Ishikawa (cell line): Measurements from ENCODE around the gene HIF1AN.

Experiments used
- CEBPB ChIP-seq: IDR thresholded peaks from 2 replicates; pipeline ENCODE4 v1.6.1; 2012
- CREB1 ChIP-seq: IDR thresholded peaks from 2 replicates; pipeline ENCODE4 v1.6.1; 2012; ENCODE audit warnings: low read depth
- EGR1 ChIP-seq: IDR thresholded peaks from 2 replicates; pipeline ENCODE4 v1.6.1; 2012
- EP300 ChIP-seq: IDR thresholded peaks from 2 replicates; pipeline ENCODE4 v1.6.1; 2012; ENCODE audit warnings: borderline replicate concordance
- FOXM1 ChIP-seq: IDR thresholded peaks from 2 replicates; pipeline ENCODE4 v1.6.1; 2012; ENCODE audit warnings: low read depth, borderline replicate concordance
- NFIC ChIP-seq: IDR thresholded peaks from 2 replicates; pipeline ENCODE4 v1.6.1; 2012
- RAD21 ChIP-seq: IDR thresholded peaks from 2 replicates; pipeline ENCODE4 v1.6.1; 2012; ENCODE audit warnings: low read depth
- TAF1 ChIP-seq: IDR thresholded peaks from 2 replicates; pipeline ENCODE4 v1.6.1; 2012; ENCODE audit warnings: low read depth, mild to moderate bottlenecking
- TCF12 ChIP-seq: IDR thresholded peaks from 2 replicates; pipeline ENCODE4 v1.6.1; 2012; ENCODE audit warnings: low read depth
- TEAD4 ChIP-seq: IDR thresholded peaks from 2 replicates; pipeline ENCODE4 v1.6.1; 2012
- USF1 ChIP-seq: IDR thresholded peaks from 2 replicates; pipeline ENCODE4 v1.6.1; 2012
- YY1 ChIP-seq: IDR thresholded peaks from 2 replicates; pipeline ENCODE4 v1.6.1; 2012; ENCODE audit warnings: low read depth
- ZBTB7A ChIP-seq: IDR thresholded peaks from 2 replicates; pipeline ENCODE4 v1.6.1; 2012; ENCODE audit warnings: low read depth
- TF ChIP-seq, protein P1 (sequence below): IDR thresholded peaks from 2 replicates; pipeline ENCODE4 v1.6.1; 2012
- TF ChIP-seq, protein P2 (sequence below): IDR thresholded peaks from 2 replicates; pipeline ENCODE4 v1.6.1; 2012; ENCODE audit warnings: low read depth, mild to moderate bottlenecking

HIF1AN gene

GRCh38 chr10:100567249-100567648 is 31.5 kb downstream of the HIF1AN start:
- no peak for TF ChIP-seq CREB1
- no peak for TF ChIP-seq RAD21
- TF ChIP-seq TAF1, result no peak
- TF ChIP-seq, protein P1, sequence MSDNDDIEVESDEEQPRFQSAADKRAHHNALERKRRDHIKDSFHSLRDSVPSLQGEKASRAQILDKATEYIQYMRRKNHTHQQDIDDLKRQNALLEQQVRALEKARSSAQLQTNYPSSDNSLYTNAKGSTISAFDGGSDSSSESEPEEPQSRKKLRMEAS, result no peak
- no peak for TF ChIP-seq ZBTB7A
- no peak for TF ChIP-seq CEBPB
- TF ChIP-seq USF1, result no peak
- no peak for TF ChIP-seq FOXM1
- TF ChIP-seq EGR1, result no peak
- TF ChIP-seq TCF12, result no peak
- no peak for TF ChIP-seq EP300
- TF ChIP-seq, protein P2, sequence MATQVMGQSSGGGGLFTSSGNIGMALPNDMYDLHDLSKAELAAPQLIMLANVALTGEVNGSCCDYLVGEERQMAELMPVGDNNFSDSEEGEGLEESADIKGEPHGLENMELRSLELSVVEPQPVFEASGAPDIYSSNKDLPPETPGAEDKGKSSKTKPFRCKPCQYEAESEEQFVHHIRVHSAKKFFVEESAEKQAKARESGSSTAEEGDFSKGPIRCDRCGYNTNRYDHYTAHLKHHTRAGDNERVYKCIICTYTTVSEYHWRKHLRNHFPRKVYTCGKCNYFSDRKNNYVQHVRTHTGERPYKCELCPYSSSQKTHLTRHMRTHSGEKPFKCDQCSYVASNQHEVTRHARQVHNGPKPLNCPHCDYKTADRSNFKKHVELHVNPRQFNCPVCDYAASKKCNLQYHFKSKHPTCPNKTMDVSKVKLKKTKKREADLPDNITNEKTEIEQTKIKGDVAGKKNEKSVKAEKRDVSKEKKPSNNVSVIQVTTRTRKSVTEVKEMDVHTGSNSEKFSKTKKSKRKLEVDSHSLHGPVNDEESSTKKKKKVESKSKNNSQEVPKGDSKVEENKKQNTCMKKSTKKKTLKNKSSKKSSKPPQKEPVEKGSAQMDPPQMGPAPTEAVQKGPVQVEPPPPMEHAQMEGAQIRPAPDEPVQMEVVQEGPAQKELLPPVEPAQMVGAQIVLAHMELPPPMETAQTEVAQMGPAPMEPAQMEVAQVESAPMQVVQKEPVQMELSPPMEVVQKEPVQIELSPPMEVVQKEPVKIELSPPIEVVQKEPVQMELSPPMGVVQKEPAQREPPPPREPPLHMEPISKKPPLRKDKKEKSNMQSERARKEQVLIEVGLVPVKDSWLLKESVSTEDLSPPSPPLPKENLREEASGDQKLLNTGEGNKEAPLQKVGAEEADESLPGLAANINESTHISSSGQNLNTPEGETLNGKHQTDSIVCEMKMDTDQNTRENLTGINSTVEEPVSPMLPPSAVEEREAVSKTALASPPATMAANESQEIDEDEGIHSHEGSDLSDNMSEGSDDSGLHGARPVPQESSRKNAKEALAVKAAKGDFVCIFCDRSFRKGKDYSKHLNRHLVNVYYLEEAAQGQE, result no peak
- no peak for TF ChIP-seq NFIC
- TF ChIP-seq TEAD4, result no peak
- no peak for TF ChIP-seq YY1

- TF ChIP-seq YY1 (no peak), CEBPB (no peak), EP300 (no peak), USF1 (no peak), TAF1 (no peak), TEAD4 (no peak), CREB1 (no peak), TCF12 (no peak), EGR1 (no peak), FOXM1 (no peak)
- TF ChIP-seq, protein P1, result no peak
These were observed 32.1 kb downstream of the HIF1AN start for GRCh38 chr10:100567826-100568225.

DNA sequence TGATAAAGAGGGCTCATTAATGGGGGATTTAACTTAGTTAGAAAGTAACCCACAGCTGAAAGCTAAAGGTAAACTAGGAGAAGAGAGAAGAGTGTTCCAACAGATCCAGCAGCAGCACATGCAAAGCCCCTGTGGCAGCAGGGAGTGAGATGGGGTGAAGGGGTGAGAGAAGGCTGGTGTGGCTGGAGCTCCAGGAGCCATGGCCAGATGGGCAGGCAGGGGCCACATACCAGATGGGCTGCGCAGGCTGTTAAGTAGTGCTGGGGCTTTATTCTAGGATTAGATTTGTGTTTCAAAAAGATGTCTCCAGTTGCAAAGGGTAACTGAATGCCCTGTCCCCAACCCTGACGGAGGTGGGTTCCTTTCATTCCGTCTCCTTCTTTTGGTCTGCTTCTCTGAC is 33.2 kb downstream of the HIF1AN start:
- TF ChIP-seq EGR1 (no peak), NFIC (no peak), EP300 (no peak)

DNA sequence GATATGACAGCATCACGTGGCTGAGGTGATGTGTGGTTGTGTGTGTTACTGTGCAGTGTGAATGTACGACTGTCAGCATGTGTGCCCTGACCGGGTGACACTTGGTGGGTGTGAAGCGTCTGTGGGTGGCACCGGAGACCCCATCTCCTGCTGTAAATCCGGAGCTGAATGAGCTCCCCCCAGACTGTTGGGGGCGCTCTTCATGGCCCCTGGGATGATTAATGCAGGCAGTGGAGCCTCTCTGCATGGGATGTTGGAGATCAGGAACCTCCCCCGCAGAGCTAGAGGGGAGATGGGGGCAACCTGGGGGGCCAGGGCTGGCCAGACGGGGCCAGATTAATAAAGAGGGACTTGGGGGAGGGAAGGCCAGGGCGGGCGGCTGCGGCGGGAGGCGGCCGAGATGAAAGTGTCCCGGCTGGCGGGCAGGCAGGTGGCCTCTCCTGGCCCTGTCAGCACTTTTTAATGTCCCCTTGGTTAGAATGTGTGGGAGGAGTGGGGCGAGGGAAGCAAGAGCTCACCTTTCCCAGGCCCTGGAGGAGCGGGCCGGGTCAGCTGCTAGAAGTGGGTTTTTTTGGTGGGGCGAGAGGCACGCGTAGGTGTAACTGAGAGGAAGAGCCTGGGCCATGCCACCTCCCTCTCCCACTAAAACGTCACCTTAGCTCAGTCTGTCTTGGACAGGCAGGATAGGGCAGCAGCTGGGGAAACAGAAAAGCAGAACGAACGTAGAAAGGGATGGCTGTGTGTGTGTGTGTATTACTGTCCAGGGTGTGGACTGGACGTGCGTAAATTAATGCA is 34.1 kb downstream of the HIF1AN start:
- TF ChIP-seq YY1 (no peak), EGR1 (no peak), USF1 (no peak), EP300 (no peak), NFIC (no peak), ZBTB7A (no peak), TAF1 (no peak), RAD21 (no peak), FOXM1 (no peak), CEBPB (no peak), TEAD4 (no peak), CREB1 (no peak), TCF12 (no peak)
- TF ChIP-seq, protein P2, result no peak
- TF ChIP-seq, protein P1, result no peak

DNA sequence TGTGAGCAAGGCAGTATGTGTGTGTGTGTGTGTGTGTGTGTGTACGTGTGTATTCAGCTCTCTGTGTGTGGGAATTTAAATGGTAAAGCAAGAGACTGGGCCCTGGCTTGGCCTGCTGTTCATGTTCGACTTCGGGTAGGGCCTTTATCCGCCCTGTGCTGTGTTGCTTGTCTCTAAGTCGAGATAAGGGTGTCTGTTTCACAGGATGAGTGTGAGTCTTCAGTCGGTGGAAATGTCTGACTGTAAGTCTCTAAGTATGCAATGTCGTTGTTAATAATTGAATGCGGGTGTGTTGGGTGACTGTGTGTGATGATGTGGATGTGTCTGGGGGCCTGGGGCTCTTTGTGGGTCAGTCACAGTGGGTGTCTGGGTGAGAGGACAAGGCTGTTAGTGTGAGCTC is 34.8 kb downstream of the HIF1AN start:
- TF ChIP-seq ZBTB7A (no peak), CEBPB (no peak), CREB1 (no peak), USF1 (no peak), TEAD4 (no peak), TCF12 (no peak), RAD21 (no peak), NFIC (no peak), EGR1 (no peak)
- TF ChIP-seq, protein P2, result no peak
